H9 (cell line): ENCODE results near the gene ZFAND3. TPM values are rescaled to one million over a fixed set of nuclear protein-coding genes. Genes with fewer than 3 reads are reported as not detected.

Experiments
- DNase-seq: peaks from one replicate; pipeline ENCODE4 v3.0.0-alpha.2; 2017
- H2AFZ ChIP-seq: one replicate; pipeline ENCODE4 v1.6.1; 2013; ENCODE audit warnings: mild to moderate bottlenecking, low read length, control low read depth, moderate library complexity
- H2AK5ac ChIP-seq: 2 replicates; pipeline ENCODE4 v1.6.1; 2013; ENCODE audit warnings: low read length, control low read depth, mixed read lengths; ENCODE audit not compliant: insufficient read length
- H2BK120ac ChIP-seq: one replicate; pipeline ENCODE4 v1.6.1; 2013; ENCODE audit warnings: low read depth, mild to moderate bottlenecking, low read length, control low read depth, inconsistent platforms; ENCODE audit not compliant: poor library complexity, severe bottlenecking
- H2BK12ac ChIP-seq: 2 replicates; pipeline ENCODE4 v1.6.1; 2013; ENCODE audit warnings: low read length, control low read depth, mixed read lengths, low read depth; ENCODE audit not compliant: insufficient read length
- H2BK15ac ChIP-seq: 2 replicates; pipeline ENCODE4 v1.6.1; 2013; ENCODE audit warnings: low read depth, low read length, control low read depth
- H2BK20ac ChIP-seq: one replicate; pipeline ENCODE4 v1.6.1; 2013; ENCODE audit warnings: low read depth, mild to moderate bottlenecking, low read length, control low read depth, inconsistent platforms; ENCODE audit not compliant: poor library complexity, severe bottlenecking
- H2BK5ac ChIP-seq: 2 replicates; pipeline ENCODE4 v1.6.1; 2013; ENCODE audit warnings: low read length, control low read depth, mixed read lengths; ENCODE audit not compliant: insufficient read length
- H3K14ac ChIP-seq: 2 replicates; pipeline ENCODE4 v1.6.1; 2013; ENCODE audit warnings: low read length, control low read depth; ENCODE audit not compliant: insufficient read depth
- H3K18ac ChIP-seq: 2 replicates; pipeline ENCODE4 v1.6.1; 2013; ENCODE audit warnings: low read depth, mild to moderate bottlenecking, mixed read lengths, low read length, control low read depth; ENCODE audit not compliant: insufficient read length
- H3K23ac ChIP-seq: 2 replicates; pipeline ENCODE4 v1.6.1; 2013; ENCODE audit warnings: low read length, control low read depth, mixed read lengths, low read depth; ENCODE audit not compliant: insufficient read length
- H3K23me2 ChIP-seq: 2 replicates; pipeline ENCODE4 v1.6.1; 2013; ENCODE audit warnings: low read depth, mild to moderate bottlenecking, mixed read lengths, low read length, control low read depth; ENCODE audit not compliant: insufficient read length, poor library complexity, severe bottlenecking
- H3K27ac ChIP-seq: 2 replicates; pipeline ENCODE4 v1.5.1; 2013; ENCODE audit warnings: low read length, control low read depth, mixed read lengths, low read depth; ENCODE audit not compliant: insufficient read length
- H3K27me3 ChIP-seq: 2 replicates; pipeline ENCODE4 v1.6.1; 2013; ENCODE audit warnings: low read length, control low read depth, inconsistent platforms; ENCODE audit not compliant: insufficient read depth
- H3K4ac ChIP-seq: 2 replicates; pipeline ENCODE4 v1.6.1; 2013; ENCODE audit warnings: low read depth, mild to moderate bottlenecking, control low read depth, inconsistent platforms, low read length, moderate library complexity
- H3K4me1 ChIP-seq: 2 replicates; pipeline ENCODE4 v1.6.1; 2013; ENCODE audit warnings: low read length, control low read depth, inconsistent platforms; ENCODE audit not compliant: insufficient read depth
- H3K4me2 ChIP-seq: 2 replicates; pipeline ENCODE4 v1.6.1; 2013; ENCODE audit warnings: low read length, control low read depth, mixed read lengths; ENCODE audit not compliant: insufficient read length, insufficient read depth
- H3K56ac ChIP-seq: 2 replicates; pipeline ENCODE4 v1.6.1; 2013; ENCODE audit warnings: low read depth, mild to moderate bottlenecking, mixed read lengths, low read length, control low read depth; ENCODE audit not compliant: insufficient read length
- H3K79me1 ChIP-seq: 2 replicates; pipeline ENCODE4 v1.6.1; 2013; ENCODE audit warnings: low read depth, mild to moderate bottlenecking, moderate library complexity, low read length, control low read depth, inconsistent platforms; ENCODE audit not compliant: insufficient read depth, poor library complexity, severe bottlenecking
- H3K79me2 ChIP-seq: 2 replicates; pipeline ENCODE4 v1.6.1; 2013; ENCODE audit warnings: low read length, control low read depth, inconsistent platforms; ENCODE audit not compliant: insufficient read depth
- H3K9ac ChIP-seq: 2 replicates; pipeline ENCODE4 v1.6.1; 2013; ENCODE audit warnings: low read length, control low read depth, mixed read lengths; ENCODE audit not compliant: insufficient read length; ENCODE audit errors: extremely low read depth
- H3K9me3 ChIP-seq: one replicate; pipeline ENCODE4 v1.6.1; 2013; ENCODE audit warnings: low read depth, low read length, inconsistent platforms; ENCODE audit not compliant: control insufficient read depth
- H3T11ph ChIP-seq: one replicate; pipeline ENCODE4 v1.6.1; 2013; ENCODE audit warnings: mild to moderate bottlenecking, low read length, control low read depth, inconsistent platforms
- H4K20me1 ChIP-seq: one replicate; pipeline ENCODE4 v1.6.1; 2013; ENCODE audit not compliant: control insufficient read depth, insufficient read length, insufficient read depth
- H4K5ac ChIP-seq: 2 replicates; pipeline ENCODE4 v1.6.1; 2013; ENCODE audit warnings: low read depth, mild to moderate bottlenecking, mixed read lengths, low read length, control low read depth; ENCODE audit not compliant: insufficient read length
- H4K8ac ChIP-seq: replicated peaks from 2 replicates; pipeline ENCODE4 v1.6.1; 2013; ENCODE audit warnings: low read length, control low read depth, mixed read lengths, low read depth; ENCODE audit not compliant: insufficient read length
- H4K91ac ChIP-seq: 2 replicates; pipeline ENCODE4 v1.6.1; 2013; ENCODE audit warnings: low read depth, mild to moderate bottlenecking, moderate library complexity, mixed read lengths, low read length, control low read depth; ENCODE audit not compliant: insufficient read length
- H3K27ac Mint-ChIP-seq, 3 experiments: 2 replicates in 2 of 3; 3 replicates in 1 of 3; pipeline ENCODE4 v1.8.0; 2020 to 2021; ENCODE audit warnings: mixed read lengths in 3 of 3, mild to moderate bottlenecking in 1 of 3, moderate library complexity in 1 of 3
- H3K27me3 Mint-ChIP-seq: 2 replicates; pipeline ENCODE4 v1.8.0; 2021; ENCODE audit warnings: low read depth, mild to moderate bottlenecking, moderate library complexity, mixed read lengths
- H3K36me3 Mint-ChIP-seq, 3 experiments: 2 replicates in 2 of 3; 3 replicates in 1 of 3; pipeline ENCODE4 v1.8.0; 2020 to 2021; ENCODE audit warnings: low read depth in 3 of 3, mixed read lengths in 3 of 3; ENCODE audit not compliant: insufficient read depth in 1 of 3
- H3K4me1 Mint-ChIP-seq, 2 experiments: 2 replicates each; pipeline ENCODE4 v1.8.0; 2020; ENCODE audit warnings: mixed read lengths in 2 of 2
- H3K4me3 Mint-ChIP-seq, 2 experiments: 2 replicates in 1 of 2; 3 replicates in 1 of 2; pipeline ENCODE4 v1.8.0; 2020 to 2021; ENCODE audit warnings: mild to moderate bottlenecking in 2 of 2, mixed read lengths in 2 of 2, moderate library complexity in 1 of 2
- H3K9me3 Mint-ChIP-seq, 2 experiments: 2 replicates in 1 of 2; 3 replicates in 1 of 2; pipeline ENCODE4 v1.8.0; 2020; ENCODE audit warnings: mild to moderate bottlenecking in 2 of 2, mixed read lengths in 2 of 2, moderate library complexity in 1 of 2
- WGBS: extraction: QIAGEN DNeasy Blood & Tissue Kit; methylation state at CpG from one replicate; pipeline ENCODE4 v1.1.7; 2013; ENCODE audit warnings: missing lambda C conversion rate, low lambda C conversion rate, mixed read lengths; ENCODE audit not compliant: insufficient read length; ENCODE audit errors: extremely low coverage; 5-methylcytosine and 5-hydroxymethylcytosine counted together
- total RNA-seq: library from RNA; stranded (reverse); gene quantifications from 2 replicates; pipeline ENCODE4 v1.2.1, GENCODE V29; 2021
- TF ChIP-seq, protein P1 (sequence below): fragments of 200-600 bp; sonication (generic); conservative IDR thresholded peaks from 3 replicates; pipeline ENCODE4 v1.8.0; 2021; ENCODE audit warnings: antibody characterized with exemption, mild to moderate bottlenecking

The ZFAND3 gene
- total RNA-seq, 1 experiment from 2014 or later = 57.7 TPM

DNA sequence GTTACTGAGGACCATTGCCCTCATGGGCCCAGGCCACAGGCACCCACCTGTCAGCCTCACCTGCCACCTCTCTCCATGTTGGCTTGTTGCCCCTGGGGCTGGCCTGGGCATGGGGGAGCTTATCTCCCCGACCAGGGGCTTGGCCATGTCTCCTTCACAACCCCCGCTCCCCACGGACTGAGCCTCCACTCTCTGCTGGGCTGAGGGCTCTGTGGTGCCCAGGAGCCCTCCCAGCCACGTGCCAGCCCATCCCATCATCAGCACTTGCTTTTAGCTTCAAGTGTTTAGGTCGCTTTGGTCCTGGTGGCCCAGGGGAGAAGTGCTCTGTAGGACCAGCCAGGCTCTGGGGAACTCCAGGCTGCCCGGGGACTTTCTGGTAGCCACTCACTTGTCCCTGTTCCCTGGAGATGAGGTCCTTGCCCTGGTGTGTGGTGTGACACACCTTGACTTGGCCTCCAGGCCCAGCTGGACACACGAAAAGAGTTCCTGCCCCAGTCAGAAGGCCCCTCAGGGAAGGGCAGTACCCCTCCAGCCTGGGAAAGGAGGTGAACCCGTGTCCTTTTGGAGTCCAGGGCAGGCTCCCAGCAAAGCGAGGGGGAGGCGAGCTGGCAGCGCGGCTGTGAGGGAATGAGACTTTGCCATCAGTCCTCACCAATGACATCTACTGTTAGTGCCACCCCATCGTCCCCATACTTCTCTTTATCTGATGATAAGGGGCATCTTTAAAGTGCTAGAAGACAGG, 352.6 kb downstream of the ZFAND3 start:
- WGBS = no CpG with 5 or more reads among the region's 13 CpGs
- Histone ChIP-seq H4K91ac (no peak overlapping the region), H3K23me2 (no peaks in the 10 kb centered on the region), H3K79me1 (no peaks in the 10 kb centered on the region), H2AFZ (no peak overlapping the region), H3K27me3 (no peaks in the 10 kb centered on the region), H4K5ac (no peak overlapping the region), H3K4me1 (no peaks in the 10 kb centered on the region), H2BK120ac (no peak overlapping the region), H3K9me3 (no peaks in the 10 kb centered on the region), H3K4ac (no peak overlapping the region), H2AK5ac (no peak overlapping the region), H3T11ph (no peak overlapping the region), H3K79me2 (no peaks in the 10 kb centered on the region), H2BK5ac (no peak overlapping the region), H2BK15ac (no peak overlapping the region), H3K14ac (no peak overlapping the region), H3K4me2 (no peak overlapping the region), H3K18ac (no peak overlapping the region), H2BK12ac (no peak overlapping the region), H3K27ac (no peak overlapping the region), H3K23ac (no peak overlapping the region), H4K8ac (no peak overlapping the region), H3K56ac (no peak overlapping the region), H4K20me1 (no peaks in the 10 kb centered on the region), H3K9ac (no peak overlapping the region), H2BK20ac (no peak overlapping the region)
- no peak overlapping the region for H3K4me3 Mint-ChIP-seq
- no peaks in the 10 kb centered on the region; a peak in 1 of 7 replicates for H3K36me3 Mint-ChIP-seq
- H3K4me1 Mint-ChIP-seq = peaks cover 26 to 50% of the 10 kb centered on the region in 2 experiments
- TF ChIP-seq, protein P1, sequence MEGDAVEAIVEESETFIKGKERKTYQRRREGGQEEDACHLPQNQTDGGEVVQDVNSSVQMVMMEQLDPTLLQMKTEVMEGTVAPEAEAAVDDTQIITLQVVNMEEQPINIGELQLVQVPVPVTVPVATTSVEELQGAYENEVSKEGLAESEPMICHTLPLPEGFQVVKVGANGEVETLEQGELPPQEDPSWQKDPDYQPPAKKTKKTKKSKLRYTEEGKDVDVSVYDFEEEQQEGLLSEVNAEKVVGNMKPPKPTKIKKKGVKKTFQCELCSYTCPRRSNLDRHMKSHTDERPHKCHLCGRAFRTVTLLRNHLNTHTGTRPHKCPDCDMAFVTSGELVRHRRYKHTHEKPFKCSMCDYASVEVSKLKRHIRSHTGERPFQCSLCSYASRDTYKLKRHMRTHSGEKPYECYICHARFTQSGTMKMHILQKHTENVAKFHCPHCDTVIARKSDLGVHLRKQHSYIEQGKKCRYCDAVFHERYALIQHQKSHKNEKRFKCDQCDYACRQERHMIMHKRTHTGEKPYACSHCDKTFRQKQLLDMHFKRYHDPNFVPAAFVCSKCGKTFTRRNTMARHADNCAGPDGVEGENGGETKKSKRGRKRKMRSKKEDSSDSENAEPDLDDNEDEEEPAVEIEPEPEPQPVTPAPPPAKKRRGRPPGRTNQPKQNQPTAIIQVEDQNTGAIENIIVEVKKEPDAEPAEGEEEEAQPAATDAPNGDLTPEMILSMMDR = no peak
- no peak overlapping the region for H3K27ac Mint-ChIP-seq
- H3K27me3 Mint-ChIP-seq = no peaks in the 10 kb centered on the region; the same call in 1 of the 2 replicates
- no peaks in the 10 kb centered on the region for H3K9me3 Mint-ChIP-seq
- no peak for DNase-seq
